ENCODE data around the gene TFAP2A. TPM values are rescaled to one million over a fixed set of nuclear protein-coding genes. Genes with fewer than 3 reads are reported as not detected.

Gene TFAP2A
- total and polyA plus RNA-seq, 11 donors, result 0.11 to 1.4 (median 0.30) TPM; not detected in 1

- Histone ChIP-seq H3K9me3 (peaks cover 0 to 7% (median 0%) of the 10 kb centered on the region in 12 donors), H3K4me3 (no peak overlapping the region), H3K27me3 (peaks cover 0 to 16% (median 0%) of the 10 kb centered on the region in 9 donors), H3K4me1 (no peaks in the 10 kb centered on the region), H3K27ac (no peak overlapping the region), H3K36me3 (no peaks in the 10 kb centered on the region)
- TF ChIP-seq POLR2A (IDR thresholded peaks at IDR 0.05), result no peak
- TF ChIP-seq CTCF (IDR thresholded peaks at IDR 0.05), result no peak
- no peak for ATAC-seq
- DNase-seq, result no peak
- intact Hi-C loops (cut with DNase I), result no loop called here
- 50 to 68% (median 63%) methylated on average over 6 of the region's 6 CpGs for WGBS, 4 donors
Observed at GRCh38 chr6:10355115-10355702, 59.7 kb downstream of the TFAP2A start.

GRCh38 chr6:10351791-10352190 lies 63.1 kb downstream of the TFAP2A start:
- peaks cover 0 to 8% (median 0%) of the 10 kb centered on the region in 9 donors for H3K27me3 ChIP-seq
- H3K4me3 ChIP-seq, result no peak overlapping the region
- ATAC-seq (no peak), DNase-seq (no peak)
- TF ChIP-seq POLR2A (IDR thresholded peaks at IDR 0.05), result no peak
- no peaks in the 10 kb centered on the region for H3K36me3 ChIP-seq
- H3K4me1 ChIP-seq, result no peaks in the 10 kb centered on the region
- H3K27ac ChIP-seq, result no peak overlapping the region
- intact Hi-C loops (cut with DNase I), result no loop called here
- WGBS, 4 donors, result 23 to 48% (median 47%) methylated on average over 11 to 12 of the region's 12 CpGs
- H3K9me3 ChIP-seq, result peaks cover 0 to 7% (median 0%) of the 10 kb centered on the region in 12 donors

DNA sequence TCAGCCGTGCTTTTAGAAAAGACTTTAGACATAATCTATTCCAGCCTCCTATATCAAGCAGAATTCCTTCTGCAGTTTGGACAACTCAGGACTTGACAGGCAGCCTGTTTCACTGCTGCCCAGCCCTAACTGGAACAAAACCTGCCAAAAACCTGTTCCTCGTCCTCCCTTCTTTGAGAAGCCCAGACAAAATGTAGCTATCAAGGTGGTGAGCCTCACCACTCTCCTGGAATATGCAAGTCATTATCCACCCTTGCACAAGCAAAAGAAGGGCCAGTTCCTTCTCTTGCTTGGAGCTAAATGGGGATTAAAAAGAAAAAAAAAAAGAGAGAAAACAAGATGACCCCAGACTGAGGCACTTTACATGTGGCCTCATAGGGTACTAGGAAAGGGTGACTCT lies 64.2 kb downstream of the TFAP2A start:
- Histone ChIP-seq H3K4me3 (no peak overlapping the region), H3K4me1 (no peaks in the 10 kb centered on the region), H3K27ac (no peak overlapping the region), H3K27me3 (peaks cover 0 to 7% (median 0%) of the 10 kb centered on the region in 9 donors), H3K9me3 (peaks cover 0 to 7% (median 0%) of the 10 kb centered on the region in 12 donors), H3K36me3 (no peaks in the 10 kb centered on the region)
- DNase-seq, result no peak
- WGBS, 4 donors, result 61 to 80% (median 75%) methylated on average over 2 of the region's 2 CpGs
- no peak for ATAC-seq
- intact Hi-C loops (cut with DNase I), result no loop called here
- no peak for TF ChIP-seq POLR2A (IDR thresholded peaks at IDR 0.05)
- TF ChIP-seq CTCF (IDR thresholded peaks at IDR 0.05), result no peak

- TF ChIP-seq CTCF (IDR thresholded peaks at IDR 0.05) (no peak), POLR2A (IDR thresholded peaks at IDR 0.05) (no peak)
- intact Hi-C loops (cut with DNase I), result no loop called here
- Histone ChIP-seq H3K9me3 (no peaks in the 10 kb centered on the region), H3K4me1 (no peaks in the 10 kb centered on the region), H3K4me3 (no peak overlapping the region), H3K27ac (no peak overlapping the region), H3K27me3 (peaks cover 0 to 8% (median 0%) of the 10 kb centered on the region in 9 donors), H3K36me3 (no peaks in the 10 kb centered on the region)
- ATAC-seq, result no peak
- no peak for DNase-seq
- WGBS, 4 donors, result 80 to 86% (median 84%) methylated on average over 11 of the region's 11 CpGs
Observed at GRCh38 chr6:10347561-10348327, 67.1 kb downstream of the TFAP2A start.

Small RNA genes lying within 50 kb of the gene (microRNA-seq; reads per million reads assigned to microRNA genes)
- gene MIR5689, result 0 reads per million in 4 donors

Other genes starting within 250 kb of the TFAP2A start
- gene GCNT2, start 106.3 kb upstream of the TFAP2A start, total RNA-seq, result 10 to 100 TPM; 29.2 to 68.8 (median 43.1) TPM
- gene GCNT2, start 106.3 kb upstream of the TFAP2A start, polyA plus RNA-seq, result 10 to 100 TPM; 15.1 to 16.3 TPM

Data from heart left ventricle (tissue), 16 donors.